ENCODE data around the gene MARVELD3. TPM values are rescaled to one million over a fixed set of nuclear protein-coding genes. Genes with fewer than 3 reads are reported as not detected.
"Not testable (repeated sequence)": the region's sequence is repeated elsewhere in the genome, so short reads cannot be mapped to it uniquely, and the experiment has no call there.

Gene MARVELD3
- total RNA-seq, 1 experiment from 2014 or later = 27.0 TPM

DNA sequence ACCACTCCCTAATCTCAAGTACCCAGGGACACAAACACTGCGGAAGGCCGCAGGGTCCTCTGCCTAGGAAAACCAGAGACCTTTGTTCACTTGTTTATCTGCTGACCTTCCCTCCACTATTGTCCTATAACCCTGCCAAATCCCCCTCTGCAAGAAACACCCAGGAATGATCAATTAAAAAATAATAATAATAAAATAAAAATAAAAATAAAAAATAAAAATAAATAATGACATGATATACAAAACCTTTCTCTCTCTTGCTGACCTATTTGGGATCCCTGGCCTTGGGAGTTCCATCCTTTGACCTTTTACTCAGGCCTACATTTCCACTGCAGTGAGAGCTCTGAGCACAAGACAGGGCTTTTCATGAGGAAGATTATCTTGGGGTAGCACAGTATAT lies 35.9 kb upstream of the MARVELD3 start:
- H3K27me3 Mint-ChIP-seq (ENCODE audit: low read depth) = peaks cover 21% of the 10 kb centered on the region
- not testable (repeated sequence) for H3K18ac ChIP-seq (ENCODE audit: insufficient read length, low read depth, low read length); H3K23ac ChIP-seq (ENCODE audit: insufficient read length, low read depth, low read length); H4K91ac ChIP-seq (ENCODE audit: insufficient read length, low read depth, low read length); H3K4me1 ChIP-seq (ENCODE audit: insufficient read depth, low read length); H4K5ac ChIP-seq (ENCODE audit: insufficient read length, low read depth, low read length); H3K79me1 ChIP-seq (ENCODE audit: insufficient read depth, low read depth, low read length, poor library complexity, severe bottlenecking); H4K8ac ChIP-seq (replicated peaks; ENCODE audit: insufficient read length, low read depth, low read length); H2BK5ac ChIP-seq (ENCODE audit: insufficient read length, low read length); H3K9me3 ChIP-seq (ENCODE audit: control insufficient read depth, low read depth, low read length); H3K56ac ChIP-seq (ENCODE audit: insufficient read length, low read depth, low read length); H3K4me3 Mint-ChIP-seq; H3K23me2 ChIP-seq (ENCODE audit: insufficient read length, low read depth, low read length, poor library complexity, severe bottlenecking); DNase-seq; H2BK20ac ChIP-seq (ENCODE audit: low read depth, low read length, poor library complexity, severe bottlenecking); H3K4me2 ChIP-seq (ENCODE audit: insufficient read depth, insufficient read length, low read length); H4K20me1 ChIP-seq (ENCODE audit: control insufficient read depth, insufficient read depth, insufficient read length); H2BK12ac ChIP-seq (ENCODE audit: insufficient read length, low read depth, low read length); H3K27ac ChIP-seq (ENCODE audit: insufficient read length, low read depth, low read length); H3K4ac ChIP-seq (ENCODE audit: low read depth, low read length); H2AK5ac ChIP-seq (ENCODE audit: insufficient read length, low read length); H3K36me3 Mint-ChIP-seq (ENCODE audit: insufficient read depth in 1 of 3, low read depth in 3 of 3); H3K27ac Mint-ChIP-seq; H2AFZ ChIP-seq (ENCODE audit: low read length); H3K14ac ChIP-seq (ENCODE audit: insufficient read depth, low read length); H3T11ph ChIP-seq (ENCODE audit: low read length); H3K79me2 ChIP-seq (ENCODE audit: insufficient read depth, low read length); H2BK15ac ChIP-seq (ENCODE audit: low read depth, low read length); H2BK120ac ChIP-seq (ENCODE audit: low read depth, low read length, poor library complexity, severe bottlenecking); H3K27me3 ChIP-seq (ENCODE audit: insufficient read depth, low read length); H3K9ac ChIP-seq (ENCODE audit: extremely low read depth, insufficient read length, low read length)
- WGBS (ENCODE audit: extremely low coverage, insufficient read length, low lambda C conversion rate) = no CpG with 5 or more reads among the region's 2 CpGs
- peaks cover 10 to 13% of the 10 kb centered on the region in 2 experiments for H3K9me3 Mint-ChIP-seq
- H3K4me1 Mint-ChIP-seq = peaks cover 3 to 12% of the 10 kb centered on the region in 2 experiments; a peak in 2 of 4 replicates

Measured in H9 (cell line).